HG03565 (cell line): ENCODE measurements around the gene MKX.
"Not testable (repeated sequence)": the region's sequence is repeated elsewhere in the genome, so short reads cannot be mapped to it uniquely, and the experiment has no call there.

ENCODE experiments used
- ATAC-seq: cut with Tn5 transposase; IDR thresholded peaks from one replicate; pipeline ENCODE4 v1.9.1; 2021; ENCODE audit warnings: mild to moderate bottlenecking, moderate library complexity; ENCODE audit not compliant: unreplicated experiment

Gene MKX

DNA sequence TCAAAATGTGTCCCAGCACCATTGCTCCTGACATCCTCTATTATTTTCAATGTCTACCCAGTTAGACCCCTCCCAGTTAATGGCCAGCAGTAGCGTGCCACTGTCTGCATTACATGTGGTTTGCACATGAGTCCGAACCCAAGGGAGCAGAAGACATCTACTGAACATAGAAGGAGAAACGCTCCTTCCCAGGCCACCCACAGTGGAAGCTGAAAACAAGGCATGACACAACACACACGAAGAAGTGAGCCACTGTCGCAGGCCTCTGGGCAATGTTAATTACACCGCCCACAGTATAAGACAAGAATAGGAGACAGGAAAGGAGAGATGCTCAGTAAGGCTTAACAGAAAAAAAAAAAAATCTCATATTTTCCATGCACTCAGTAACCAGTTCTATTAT is 50.5 kb downstream of the MKX start:
- ATAC-seq, result no peak

GRCh38 chr10:27692663-27693062 is 53.0 kb downstream of the MKX start:
- ATAC-seq, result no peak

- no peak for ATAC-seq
These were observed 56.6 kb downstream of the MKX start for GRCh38 chr10:27688991-27689390.

DNA sequence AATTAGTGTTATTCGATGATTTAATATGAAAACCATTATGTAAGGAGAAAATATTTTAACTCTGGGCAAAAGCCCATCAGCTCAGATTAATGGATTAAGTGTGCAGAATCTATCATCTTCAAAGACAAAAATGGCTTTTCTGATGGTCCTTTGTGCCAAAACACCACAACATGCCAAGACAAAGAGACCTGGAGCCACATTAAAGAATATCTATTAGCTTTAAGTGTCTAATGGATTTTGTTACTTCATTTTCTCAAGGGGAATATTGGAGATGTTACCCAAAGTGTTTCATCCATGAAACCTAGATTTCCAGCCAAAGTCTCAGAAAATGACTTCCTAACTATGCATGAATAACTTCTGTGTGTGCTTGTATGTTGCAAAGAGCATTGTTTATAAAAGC is 57.3 kb downstream of the MKX start:
- ATAC-seq, result no peak

- ATAC-seq, result no peak
These were observed 57.9 kb downstream of the MKX start for GRCh38 chr10:27687743-27688142.

DNA sequence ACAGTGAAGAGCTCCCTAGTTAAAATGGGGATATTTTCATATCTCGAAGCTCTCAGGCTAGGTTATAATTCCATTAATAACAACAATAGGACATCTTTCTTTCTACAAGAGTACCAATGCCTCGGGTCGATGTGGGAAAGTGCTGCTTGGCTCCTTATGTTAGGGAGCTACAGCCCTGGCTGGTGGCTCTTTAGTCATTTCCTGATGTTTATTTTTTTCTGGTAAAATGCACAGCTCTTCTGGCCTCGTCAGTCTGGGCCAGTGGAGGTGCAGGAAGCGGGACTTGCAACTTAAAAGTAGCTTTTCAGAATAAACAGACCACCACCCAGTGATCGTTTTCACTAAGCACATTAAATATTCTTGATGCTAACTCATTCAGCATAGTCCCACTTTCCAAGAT is 58.3 kb downstream of the MKX start:
- ATAC-seq, result no peak

DNA sequence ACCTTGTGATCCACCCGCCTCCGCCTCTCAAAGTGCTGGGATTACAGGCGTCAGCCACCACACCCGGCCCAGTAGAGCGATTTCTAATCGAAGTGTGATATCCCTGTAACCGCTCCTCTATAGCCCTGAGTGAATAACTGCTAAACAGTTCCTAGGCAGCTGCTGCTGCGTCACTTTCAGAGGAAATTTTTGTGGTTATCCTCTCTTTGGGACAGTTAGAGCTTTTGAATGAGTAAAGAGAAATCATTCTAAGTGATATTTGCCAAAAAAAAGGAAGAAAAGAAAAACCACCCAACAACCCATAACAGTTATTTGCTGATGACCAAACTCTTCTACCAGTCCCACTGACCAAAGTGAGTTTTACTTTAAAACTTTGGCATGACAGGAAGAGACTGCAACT is 59.9 kb downstream of the MKX start:
- ATAC-seq, result no peak

DNA sequence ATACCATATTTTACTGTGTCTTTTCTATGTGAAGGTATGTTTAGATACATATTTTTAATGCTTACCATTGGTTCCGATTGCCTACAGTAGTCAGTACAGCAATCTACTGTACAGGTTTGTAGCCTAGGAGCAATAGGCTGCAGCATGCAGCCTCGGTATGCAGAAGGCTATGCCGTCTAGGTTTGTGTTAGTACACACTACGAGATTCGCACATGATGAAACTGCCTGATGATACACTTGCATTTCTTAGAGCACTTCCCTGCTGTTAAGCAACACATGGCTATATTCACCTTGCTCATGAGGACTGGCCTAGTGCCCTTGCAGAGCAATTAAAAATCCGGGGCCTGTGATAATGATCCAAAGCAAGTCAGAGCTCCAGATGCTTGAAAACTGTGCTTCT is 62.4 kb downstream of the MKX start:
- ATAC-seq, result no peak

DNA sequence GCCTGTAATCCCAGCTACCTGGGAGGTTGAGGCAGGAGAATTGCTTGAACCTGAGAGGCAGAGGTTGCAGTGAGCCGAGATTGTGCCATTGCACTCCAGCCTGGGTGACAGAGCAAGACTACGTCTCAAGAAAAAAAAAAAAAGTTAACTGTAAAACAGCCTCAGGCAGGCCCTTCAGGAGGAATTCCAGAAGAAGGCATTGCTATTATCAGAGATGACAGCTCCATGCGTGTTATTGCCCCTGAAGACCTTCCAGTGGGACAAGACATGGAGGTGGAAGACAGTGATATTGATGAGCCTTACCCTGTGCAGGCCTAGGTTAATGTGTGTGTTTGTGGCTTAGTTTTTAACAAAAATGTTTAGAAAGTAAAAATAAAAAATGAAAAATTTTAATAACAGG is 63.8 kb downstream of the MKX start:
- ATAC-seq, result not testable (repeated sequence)

GRCh38 chr10:27680691-27681605 is 64.7 kb downstream of the MKX start:
- no peak for ATAC-seq

DNA sequence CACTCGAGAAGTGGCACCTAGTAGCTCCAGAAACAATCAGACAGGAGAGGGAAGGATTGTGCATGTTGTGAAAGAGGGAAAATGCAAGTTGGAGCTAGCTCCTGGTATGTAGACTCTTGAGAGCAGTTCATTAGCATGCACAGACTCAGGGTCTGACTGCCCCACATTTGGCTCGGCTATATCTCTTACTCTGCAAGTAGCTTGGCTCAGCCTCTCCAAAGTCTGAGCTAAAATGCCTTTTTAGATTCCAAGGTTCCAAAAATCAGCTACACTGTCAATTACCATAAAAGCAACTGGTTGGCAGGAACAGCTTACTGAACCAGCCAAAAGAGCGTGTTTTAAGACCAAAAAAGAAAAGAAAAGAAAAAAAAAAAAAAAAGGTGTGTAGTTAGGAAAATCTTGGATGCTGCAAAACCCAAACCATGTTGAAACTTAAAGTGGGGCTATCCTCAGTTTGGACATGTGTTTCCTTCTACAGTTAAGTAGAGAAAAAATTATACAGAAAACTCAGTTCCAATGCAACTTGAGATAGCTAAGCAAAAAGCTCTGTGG is 65.5 kb downstream of the MKX start:
- ATAC-seq, result no peak

GRCh38 chr10:27679369-27679912 is 66.2 kb downstream of the MKX start:
- no peak for ATAC-seq

- ATAC-seq, result no peak
These were observed 67.5 kb downstream of the MKX start for GRCh38 chr10:27678166-27678565.

GRCh38 chr10:27673065-27673464 is 72.6 kb downstream of the MKX start:
- no peak for ATAC-seq

DNA sequence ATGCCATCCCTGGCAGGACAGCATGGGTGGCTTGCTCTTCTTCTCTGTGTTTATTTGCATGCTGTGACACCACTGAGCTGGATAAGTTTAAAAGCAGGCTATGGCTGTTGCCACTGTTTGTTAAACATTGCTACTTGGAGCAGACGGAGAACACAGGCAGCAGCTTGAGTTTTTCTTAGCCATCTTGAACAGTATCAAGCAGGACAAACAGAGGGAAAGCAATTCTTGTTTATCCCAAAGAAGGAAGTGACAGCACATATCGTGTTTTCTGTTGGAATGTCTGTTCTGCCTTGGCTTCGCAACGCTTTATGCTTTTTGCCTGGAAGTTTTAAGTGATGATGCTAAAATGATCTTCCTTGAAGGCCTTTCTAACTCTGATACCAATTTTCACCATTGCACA is 73.8 kb downstream of the MKX start:
- ATAC-seq, result no peak

DNA sequence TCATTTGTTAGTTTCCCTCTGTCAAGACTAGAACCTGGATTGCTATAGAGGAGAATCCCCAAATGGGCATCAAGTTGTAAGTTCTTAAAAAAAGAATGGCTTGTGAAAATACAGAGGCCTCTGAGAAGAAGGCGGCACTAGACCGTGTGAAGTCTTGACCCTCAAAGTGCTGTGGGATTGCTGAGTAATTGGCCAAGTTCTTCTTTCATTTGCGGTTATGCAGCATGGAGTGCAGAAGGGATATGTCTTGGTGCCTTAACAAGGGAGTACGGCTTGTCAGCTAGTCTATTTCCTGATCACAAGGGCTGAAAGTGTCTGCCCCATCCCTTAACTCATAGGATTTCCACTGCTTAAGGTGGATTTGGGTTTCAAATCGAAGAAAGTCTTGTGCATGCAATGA is 81.2 kb downstream of the MKX start:
- no peak for ATAC-seq

DNA sequence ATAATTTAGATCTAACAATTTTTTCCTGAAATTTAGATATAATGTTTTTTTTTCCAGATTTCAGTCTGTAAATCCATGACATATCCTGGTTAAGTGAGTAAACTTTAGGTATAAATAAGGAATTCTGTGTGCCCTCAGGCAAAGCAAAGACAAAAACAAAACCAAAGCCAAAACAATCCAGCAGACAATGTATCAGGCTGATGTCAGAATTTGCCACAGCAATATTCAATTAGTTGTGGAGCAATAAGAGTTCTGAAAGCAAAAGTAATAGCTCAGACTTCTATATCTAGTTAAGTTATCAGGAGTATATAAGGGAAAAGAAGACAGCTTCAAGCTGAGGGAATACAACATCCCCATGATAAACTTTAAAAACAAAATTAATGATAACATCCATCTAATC is 82.0 kb downstream of the MKX start:
- ATAC-seq, result no peak

DNA sequence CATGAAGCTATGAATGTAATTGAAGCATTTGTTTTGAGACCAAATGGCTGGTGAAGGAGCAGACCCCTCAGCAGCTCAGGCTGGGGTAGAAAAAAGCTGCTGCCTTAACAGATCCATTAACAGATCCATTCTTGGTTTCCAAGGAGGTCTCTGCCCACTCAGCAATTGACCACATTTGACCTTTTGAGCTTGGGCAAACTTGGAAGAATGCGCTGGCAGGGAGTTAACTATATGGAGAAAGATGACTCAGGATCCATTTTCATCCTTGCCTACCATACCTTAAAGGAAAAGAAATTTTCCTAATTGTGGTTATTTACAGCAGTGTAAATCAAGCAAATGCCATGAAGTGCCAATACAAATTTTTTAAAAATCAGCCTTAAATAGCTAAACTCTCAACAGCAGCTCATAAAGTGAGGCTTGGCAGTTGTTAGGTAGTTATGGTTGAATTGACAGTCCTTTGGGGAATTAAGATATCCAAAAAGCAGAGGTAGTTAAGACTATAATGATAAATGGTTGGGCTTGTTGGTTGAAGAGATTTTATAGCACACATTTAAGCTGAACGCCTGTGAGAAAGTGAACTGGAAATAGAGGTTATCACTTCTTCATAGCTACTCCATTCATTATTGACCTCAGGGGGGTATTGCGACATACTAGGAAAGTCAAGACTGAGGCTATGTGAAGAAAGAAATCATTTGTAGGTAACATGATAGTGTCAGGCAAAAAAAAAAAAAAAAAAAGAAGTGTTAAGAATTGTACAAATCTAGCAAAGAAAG is 83.9 kb downstream of the MKX start:
- no peak for ATAC-seq

- no peak for ATAC-seq
These were observed 84.9 kb downstream of the MKX start for GRCh38 chr10:27660711-27661110.

GRCh38 chr10:27660268-27660667 is 85.4 kb downstream of the MKX start:
- no peak for ATAC-seq

DNA sequence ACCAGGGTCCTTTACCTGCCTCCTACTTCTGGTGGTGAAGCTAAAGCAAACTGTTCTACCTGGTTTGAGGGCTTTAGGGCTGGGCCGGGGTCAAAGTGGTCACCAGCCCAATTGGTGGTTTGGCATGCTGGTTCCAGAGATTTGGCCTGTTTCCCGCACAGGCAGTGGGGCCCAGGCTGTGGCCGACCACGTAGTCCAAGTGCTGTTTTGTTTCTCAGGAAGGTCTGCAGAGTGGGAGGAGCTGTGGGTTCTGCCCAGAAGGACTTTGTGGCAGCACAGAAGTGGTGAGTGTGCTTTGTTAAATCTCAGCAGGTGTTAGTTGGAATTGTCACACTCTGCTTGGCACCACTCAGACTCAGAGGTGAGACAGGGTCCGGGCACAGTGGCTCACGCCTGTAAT is 85.8 kb downstream of the MKX start:
- no peak for ATAC-seq

DNA sequence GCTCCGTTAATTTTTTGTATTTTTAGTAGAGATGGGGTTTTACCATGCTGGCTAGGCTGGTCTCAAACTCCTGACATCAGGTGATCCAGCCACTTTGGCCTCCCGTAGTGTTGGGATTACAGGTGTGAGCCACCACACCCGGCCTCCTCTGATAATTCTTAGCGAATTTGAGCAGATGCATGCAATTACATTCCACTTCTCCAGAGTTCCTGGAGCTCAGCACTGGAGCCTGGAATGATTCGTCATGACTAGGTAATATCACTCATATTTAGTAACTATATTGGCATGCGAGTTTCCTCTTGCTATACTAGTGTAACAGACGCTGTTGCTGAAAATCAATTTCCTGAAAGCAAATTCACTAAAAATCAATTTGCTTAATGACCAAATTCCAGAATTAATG is 86.8 kb downstream of the MKX start:
- ATAC-seq, result no peak
